Measurements from ENCODE around the gene PDC. TPM values are rescaled to one million over a fixed set of nuclear protein-coding genes. Genes with fewer than 3 reads are reported as not detected.

Gene PDC
- total and polyA plus RNA-seq, 2 donors (not counting 3 experiments of a cell fraction or from before 2014, with no cell fraction given), result not detected

GRCh38 chr1:186474208-186474607, 13.3 kb upstream of the PDC start:
- FAIRE-seq, result no peak
- no peak overlapping the region for H3K9ac ChIP-seq (replicated peaks; ENCODE audit: extremely low read depth, insufficient read depth, low read length)
- H3K4me3 ChIP-seq (replicated peaks in 1 of 3; ENCODE audit: insufficient read depth in 1 of 3, low read depth in 1 of 3, low read length in 3 of 3), result no peak overlapping the region
- no peak for DNase-seq (ENCODE audit: low read depth, low spot score)
- no peaks in the 10 kb centered on the region for H4K20me1 ChIP-seq (replicated peaks; ENCODE audit: control insufficient read depth, extremely low read depth, insufficient read depth, low read length)
- dilution Hi-C loops (cut with MboI; ENCODE audit: extremely low pct_ligation_motif_present, low sequenced_read_pairs), result no loop called here
- H3K4me2 ChIP-seq (ENCODE audit: insufficient read depth, low read length), result no peak overlapping the region
- CTCF ChIA-PET, result no interaction called here
- no TSS peak for BruUV-seq (replicated peaks)
- POLR2A ChIA-PET, result no interaction called here
- no peaks in the 10 kb centered on the region for H3K9me3 ChIP-seq (replicated peaks; ENCODE audit: control insufficient read depth, insufficient read depth, low read length)
- H3K79me2 ChIP-seq (ENCODE audit: control insufficient read depth, insufficient read depth, low read length), result no peaks in the 10 kb centered on the region
- H3K27ac ChIP-seq (ENCODE audit: insufficient read depth, low read depth, low read length), result no peak overlapping the region
- intact Hi-C loops (cut with micrococcal nuclease), result no loop called here
- H2AFZ ChIP-seq (ENCODE audit: low read depth, low read length), result no peak overlapping the region
- H3K9me1 ChIP-seq (replicated peaks; ENCODE audit: control insufficient read depth, extremely low read depth, insufficient read depth, low read length), result no peaks in the 10 kb centered on the region
- no peaks in the 10 kb centered on the region for H3K36me3 ChIP-seq (ENCODE audit: control insufficient read depth in 2 of 2, extremely low read depth in 1 of 2, insufficient read depth in 2 of 2, low read length in 2 of 2)
- TF ChIP-seq POLR2A (IDR thresholded peaks at IDR 0.05; ENCODE audit: low read depth, low read length) (no peak), MYC (IDR thresholded peaks at IDR 0.05; ENCODE audit: low read depth, low read length) (no peak), FOS (IDR thresholded peaks at IDR 0.05; ENCODE audit: borderline replicate concordance, insufficient read depth, low read length) (no peak), JUN (IDR thresholded peaks at IDR 0.05; ENCODE audit: borderline replicate concordance, insufficient read depth, insufficient read length, low read depth) (no peak), GATA2 (IDR thresholded peaks at IDR 0.05; ENCODE audit: insufficient read depth, insufficient read length, low read depth, low read length) (no peak), MAX (IDR thresholded peaks at IDR 0.05; ENCODE audit: insufficient read depth, insufficient read length) (no peak), EZH2 (IDR thresholded peaks at IDR 0.05; ENCODE audit: borderline replicate concordance, low read depth, low read length, severe bottlenecking) (no peak), CTCF (IDR thresholded peaks at IDR 0.05; ENCODE audit: extremely low read depth in 1 of 2, insufficient read depth in 1 of 2, low read depth in 1 of 2, low read length in 2 of 2) (no peak), POLR2AphosphoS5 (IDR thresholded peaks at IDR 0.05; ENCODE audit: insufficient read depth, low read depth, low read length) (no peak)
- H3K27me3 ChIP-seq (ENCODE audit: control insufficient read depth in 2 of 2, insufficient read depth in 2 of 2, low read length in 2 of 2), result no peaks in the 10 kb centered on the region
- H3K4me1 ChIP-seq (ENCODE audit: control insufficient read depth, extremely low read depth, insufficient read depth, low read length), result peaks cover 24% of the 10 kb centered on the region

Measured in endothelial cell of umbilical vein (primary cell).